Right lung (tissue), 10 donors: ENCODE data around the gene ITFG2. TPM values are rescaled to one million over a fixed set of nuclear protein-coding genes. Genes with fewer than 3 reads are reported as not detected.
A peak's percentile ranks its signal among the peaks of the same experiment; 100 is the strongest.
"Not testable (repeated sequence)": the region's sequence is repeated elsewhere in the genome, so short reads cannot be mapped to it uniquely, and the experiment has no call there.

ENCODE experiments used
- DNase-seq, 2 donors: peaks; one replicate each; pipeline ENCODE4 v3.0.0-alpha.2; 2013
- long read RNA-seq, 8 donors: transcript quantifications; one replicate each; lab custom pipeline, GENCODE V29; 2026
- polyA plus RNA-seq, 5 donors: library from polyadenylated mRNA; unstranded; fragments of 120-200 nt; gene quantifications; one replicate each; pipeline versions ENCODE4 v1.2.1 to v1.2.3, GENCODE V29; 2013; ENCODE audit warnings: inconsistent platforms in 1 of 5, low replicate concordance in 1 of 5; ENCODE audit not compliant: insufficient read length in 5 of 5, insufficient read depth in 1 of 5

ITFG2 gene
- 10 to 100 TPM; 62.0 to 78.9 (median 71.5) TPM for polyA plus RNA-seq
- long read RNA-seq, donor 1, transcript ITFG2-201 (12 exons, 2,361 nt), result major isoform, 13 of 23 reads
- long read RNA-seq, donor 1, partial matches to known transcripts, result 5 of 23 reads
- long read RNA-seq, donor 1, other reads (novel, unspliced or antisense), result 0 of 23 reads
- long read RNA-seq, donor 2, transcript ITFG2-201 (12 exons, 2,361 nt), result major isoform, 6 of 7 reads
- long read RNA-seq, donor 2, partial matches to known transcripts, result 0 of 7 reads
- long read RNA-seq, donor 2, other reads (novel, unspliced or antisense), result 0 of 7 reads
- long read RNA-seq, donor 3, transcript ITFG2-201 (12 exons, 2,361 nt), result major isoform, 9 of 17 reads
- long read RNA-seq, donor 3, partial matches to known transcripts, result 0 of 17 reads
- long read RNA-seq, donor 3, other reads (novel, unspliced or antisense), result 0 of 17 reads
- long read RNA-seq, donor 4, transcript ITFG2-201 (12 exons, 2,361 nt), result major isoform, 9 of 21 reads
- long read RNA-seq, donor 4, partial matches to known transcripts, result 8 of 21 reads
- long read RNA-seq, donor 4, other reads (novel, unspliced or antisense), result 0 of 21 reads
- long read RNA-seq, donor 5, transcript ITFG2-211 (4 exons, 587 nt), result major isoform, 7 of 43 reads
- long read RNA-seq, donor 5, transcript ITFG2-201 (12 exons, 2,361 nt), result minor isoform, 6 of 43 reads
- long read RNA-seq, donor 5, partial matches to known transcripts, result 30 of 43 reads
- long read RNA-seq, donor 5, other reads (novel, unspliced or antisense), result 0 of 43 reads
- long read RNA-seq, donor 6, transcript ITFG2-201 (12 exons, 2,361 nt), result major isoform, 10 of 15 reads
- long read RNA-seq, donor 6, transcript ITFG2-211 (4 exons, 587 nt), result minor isoform, 5 of 15 reads
- long read RNA-seq, donor 6, partial matches to known transcripts, result 0 of 15 reads
- long read RNA-seq, donor 6, other reads (novel, unspliced or antisense), result 0 of 15 reads
- long read RNA-seq, donor 7, transcript ITFG2-201 (12 exons, 2,361 nt), result major isoform, 6 of 21 reads
- long read RNA-seq, donor 7, partial matches to known transcripts, result 10 of 21 reads
- long read RNA-seq, donor 7, other reads (novel, unspliced or antisense), result 0 of 21 reads
- long read RNA-seq, donor 8, partial matches to known transcripts, result 0 of 5 reads
- long read RNA-seq, donor 8, other reads (novel, unspliced or antisense), result 0 of 5 reads

DNA sequence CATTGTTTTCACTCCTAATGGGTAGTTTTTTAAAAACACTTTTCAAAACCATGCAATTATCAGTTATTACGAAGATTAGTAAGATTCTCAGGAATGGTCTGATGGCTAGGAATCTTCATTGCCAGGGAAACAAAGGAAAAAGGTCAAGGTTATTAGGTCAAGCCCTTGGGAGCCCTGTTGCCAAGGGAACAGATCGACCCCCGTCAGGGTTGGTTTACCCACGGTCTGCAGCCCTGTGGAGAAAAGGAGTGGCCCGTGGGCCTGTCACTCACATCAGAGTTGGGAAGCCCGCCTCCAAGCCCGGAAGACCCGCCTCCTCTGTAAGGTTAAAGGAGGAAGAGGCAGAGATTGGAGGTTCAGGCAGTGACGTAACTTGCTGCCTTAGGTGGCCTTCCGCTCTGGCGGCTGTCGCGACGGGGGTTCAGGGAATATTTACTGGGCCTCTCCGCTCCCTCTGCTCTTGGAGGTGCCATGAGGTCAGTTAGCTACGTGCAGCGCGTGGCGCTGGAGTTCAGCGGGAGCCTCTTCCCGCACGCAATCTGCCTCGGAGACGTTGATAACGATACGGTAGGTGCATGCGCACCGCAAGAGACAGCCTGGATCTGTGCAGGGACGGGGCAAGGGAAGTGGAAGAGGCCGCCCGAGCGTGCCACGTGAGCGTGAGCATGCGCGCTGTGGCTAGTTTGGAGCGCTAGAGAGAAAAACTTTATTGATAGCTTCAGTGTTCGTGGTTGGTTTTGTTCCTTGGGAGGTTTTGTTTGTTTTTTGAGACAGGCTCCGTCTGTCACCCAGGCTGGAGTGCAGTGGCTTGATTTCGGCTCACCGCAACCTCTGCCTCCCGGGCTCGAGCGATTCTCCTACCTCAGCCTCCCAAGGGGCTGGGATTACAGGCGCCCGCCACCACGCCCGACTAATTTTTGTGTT is at the start of gene ITFG2:
TSS of gene ITFG2 (plus strand) at position 379 of the 924 bp plus-strand sequence. CDS start at position 472, 93 bp downstream.
- DNase-seq, result peak; percentile 99

DNA sequence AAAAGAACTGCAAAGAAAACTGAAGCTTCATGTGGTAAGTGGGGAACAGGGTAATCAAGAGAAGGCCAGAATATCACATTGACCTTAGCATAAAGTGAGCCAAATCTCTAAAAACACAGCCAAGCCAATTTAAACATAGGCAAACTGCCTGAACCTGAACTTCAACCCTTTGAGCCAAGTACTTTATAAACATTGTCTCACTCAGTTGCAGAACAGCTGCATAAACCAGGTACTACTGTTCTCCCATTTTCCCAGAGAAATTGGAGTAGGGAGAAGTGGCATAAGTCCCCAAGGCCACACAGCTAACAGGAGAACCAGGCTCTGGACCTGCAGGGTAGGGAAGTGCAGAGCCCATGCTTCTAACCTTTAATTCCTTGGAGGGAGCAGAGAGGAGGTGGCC is 48.1 kb upstream of the ITFG2 start:
- no peak for DNase-seq

DNA sequence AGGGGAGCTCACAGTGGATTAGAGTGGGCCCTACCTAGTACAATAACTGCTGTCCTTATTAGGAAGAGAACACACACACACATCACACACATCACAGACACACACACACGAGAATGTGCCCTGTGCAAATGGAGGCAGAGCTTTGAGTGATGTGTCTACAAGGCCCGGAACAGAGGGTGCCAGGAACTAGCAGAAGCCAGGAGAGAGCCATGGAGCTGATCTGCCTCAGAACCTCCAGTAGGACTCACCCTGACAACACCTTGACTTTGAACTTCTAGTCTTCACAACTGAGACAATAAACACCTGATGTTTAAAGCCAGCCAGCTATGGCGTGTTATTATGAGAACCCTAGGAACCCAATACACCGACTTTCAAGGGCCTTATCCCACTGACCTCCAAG is 47.4 kb upstream of the ITFG2 start:
- no peak for DNase-seq

DNA sequence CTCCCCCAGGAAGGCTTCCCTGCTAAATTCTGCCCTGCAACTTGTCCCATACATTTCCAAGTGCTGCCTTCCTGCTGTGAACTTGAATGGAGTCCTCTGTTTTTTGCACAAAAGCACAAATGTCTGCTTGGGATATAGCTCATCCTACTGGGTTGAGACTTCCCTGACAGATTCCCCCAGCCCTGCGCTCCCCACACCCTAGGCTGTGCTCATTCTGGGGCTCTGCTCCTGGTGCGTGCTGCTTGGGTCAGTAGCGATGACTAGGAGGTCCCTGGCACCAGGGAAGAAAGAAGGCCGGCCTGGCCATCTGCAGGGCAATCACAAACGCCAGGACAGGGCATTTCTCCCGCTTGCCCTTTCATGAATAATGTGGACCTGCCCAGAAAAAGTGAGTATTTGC is 46.9 kb upstream of the ITFG2 start:
- DNase-seq, result no peak

DNA sequence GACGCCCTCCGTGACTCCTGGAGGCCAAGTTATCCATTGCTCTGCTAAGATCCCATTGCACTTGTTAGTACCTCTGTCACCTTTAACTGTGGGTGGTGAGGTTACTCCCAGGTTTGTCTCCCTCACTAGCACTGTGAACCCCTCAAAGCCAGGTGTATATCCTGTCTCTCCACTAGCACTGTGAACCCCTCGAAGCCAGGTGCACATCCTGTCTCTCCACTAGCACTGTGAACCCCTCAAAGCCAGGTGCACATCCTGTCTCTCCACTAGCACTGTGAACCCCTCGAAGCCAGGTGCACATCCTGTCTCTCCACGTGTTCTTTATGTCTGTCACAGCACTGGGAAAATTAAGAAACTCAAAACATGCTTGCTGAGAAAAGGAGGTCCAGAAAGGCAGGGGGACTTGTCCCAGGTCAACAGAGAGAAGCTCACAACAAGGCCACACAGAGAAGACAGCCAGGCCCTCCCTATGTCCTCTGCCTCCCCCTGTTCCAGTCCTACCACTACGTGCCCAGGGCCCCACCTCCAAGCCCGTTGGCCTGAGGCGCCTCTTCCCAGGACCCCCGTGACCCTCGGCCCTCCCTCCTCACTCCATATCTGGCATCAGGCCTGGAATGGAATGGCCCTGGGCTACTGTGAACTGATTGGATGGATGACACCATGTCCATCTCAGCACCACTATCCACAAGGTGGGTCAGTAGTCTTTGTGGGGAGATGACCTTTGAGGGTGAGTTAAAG is 44.1 kb upstream of the ITFG2 start:
- DNase-seq, result no peak

DNA sequence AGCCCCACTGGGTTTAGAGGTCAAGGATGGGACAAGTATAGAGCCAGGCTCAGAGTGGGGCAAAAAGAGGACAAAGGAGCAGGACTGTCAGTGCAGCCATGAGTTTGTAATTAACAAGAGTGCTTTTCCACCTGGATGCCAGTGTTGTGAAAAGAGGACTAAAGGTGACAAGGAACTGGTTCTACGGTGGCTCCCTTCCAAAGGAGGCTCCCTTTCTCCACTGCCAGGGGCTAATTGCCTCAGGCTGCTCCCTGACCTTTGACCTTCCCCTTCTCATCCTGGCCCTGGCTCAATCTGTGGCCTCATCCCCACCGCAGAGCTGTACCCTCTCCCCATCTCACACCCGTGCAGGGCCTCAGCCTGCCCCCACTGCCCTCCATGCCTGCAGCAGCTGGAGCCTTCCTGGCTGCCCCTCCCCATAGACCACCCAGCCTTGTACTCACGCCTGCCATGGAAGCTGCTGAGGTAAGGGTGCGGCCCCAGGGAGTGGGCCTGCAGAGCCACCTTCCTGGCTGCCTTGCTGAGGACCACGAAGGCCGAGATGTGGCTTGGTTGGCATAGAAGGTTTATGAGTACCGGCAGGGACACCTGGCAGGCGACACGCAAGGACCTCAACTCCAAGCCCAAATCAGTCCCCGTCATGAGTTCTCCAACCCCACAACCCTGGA is 42.5 kb upstream of the ITFG2 start:
- DNase-seq, result no peak

DNA sequence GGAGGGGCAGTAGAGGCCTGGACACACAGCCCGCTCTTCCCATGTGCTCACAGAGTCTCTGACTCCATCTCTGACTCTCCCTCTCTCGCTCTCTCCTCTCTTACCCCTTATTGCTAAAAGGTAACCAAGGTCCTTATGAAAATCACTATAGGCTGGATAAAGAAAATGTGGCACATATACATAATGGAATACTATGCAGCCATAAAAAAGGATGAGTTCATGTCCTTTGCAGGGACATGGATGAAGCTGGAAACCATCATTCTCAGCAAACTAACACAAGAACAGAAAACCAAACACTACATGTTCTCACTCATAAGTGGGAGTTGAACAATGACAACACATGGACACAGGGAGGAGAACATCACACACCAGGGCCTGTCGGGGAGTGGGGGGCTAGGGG is 41.9 kb upstream of the ITFG2 start:
- not testable (repeated sequence) for DNase-seq

DNA sequence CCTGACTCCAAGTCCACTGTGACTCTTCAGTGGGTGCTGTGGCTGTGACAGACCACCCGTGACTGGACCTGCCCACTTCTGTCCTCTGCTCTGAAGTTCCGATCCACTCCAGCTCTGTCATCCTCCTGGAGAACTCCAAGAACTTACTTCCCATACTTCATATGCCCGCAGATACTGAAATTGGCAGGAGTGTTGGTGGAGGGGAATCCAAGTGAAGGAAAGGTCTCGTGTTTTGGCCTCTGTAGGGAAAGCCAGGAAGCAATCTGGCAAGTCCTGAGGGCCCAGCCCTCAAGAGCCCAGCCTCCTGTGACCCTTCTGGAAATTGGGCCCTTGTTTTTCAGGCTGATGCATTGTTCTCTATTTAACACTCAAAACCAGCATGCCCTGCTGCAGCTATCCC is 40.1 kb upstream of the ITFG2 start:
- DNase-seq, result no peak

DNA sequence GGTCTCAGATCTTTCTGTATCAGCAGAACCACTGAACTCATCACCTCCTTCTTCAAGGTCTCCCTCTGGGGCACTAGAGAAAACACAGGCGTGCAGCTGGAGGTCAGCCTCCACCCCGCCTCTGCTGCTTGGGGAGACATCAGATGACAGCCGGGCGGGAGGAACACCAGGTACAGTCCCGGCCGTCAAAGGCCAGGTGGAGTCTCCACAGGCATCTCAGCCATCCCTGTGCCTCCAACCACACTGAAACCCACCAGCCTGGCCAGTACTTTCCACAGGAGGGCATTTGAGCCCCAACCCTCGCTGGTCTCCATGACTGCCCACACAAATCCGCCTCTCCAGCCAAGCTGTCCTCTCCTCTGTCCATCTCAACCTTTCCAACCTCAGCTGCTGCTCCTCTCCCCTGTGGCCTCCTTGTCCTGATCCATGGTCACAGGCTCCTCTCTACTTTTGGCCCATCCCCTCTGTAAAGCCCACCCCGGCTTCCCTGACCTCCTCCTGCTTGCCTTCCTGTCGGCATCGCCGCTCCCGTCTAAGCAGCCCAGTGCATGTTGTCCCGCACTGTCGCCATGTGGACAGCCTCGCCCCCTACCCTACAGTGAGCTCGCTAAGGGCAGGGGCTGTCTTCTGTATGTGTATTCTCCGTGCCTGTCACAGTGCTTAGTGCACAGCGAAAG is 39.1 kb upstream of the ITFG2 start:
- no peak for DNase-seq

DNA sequence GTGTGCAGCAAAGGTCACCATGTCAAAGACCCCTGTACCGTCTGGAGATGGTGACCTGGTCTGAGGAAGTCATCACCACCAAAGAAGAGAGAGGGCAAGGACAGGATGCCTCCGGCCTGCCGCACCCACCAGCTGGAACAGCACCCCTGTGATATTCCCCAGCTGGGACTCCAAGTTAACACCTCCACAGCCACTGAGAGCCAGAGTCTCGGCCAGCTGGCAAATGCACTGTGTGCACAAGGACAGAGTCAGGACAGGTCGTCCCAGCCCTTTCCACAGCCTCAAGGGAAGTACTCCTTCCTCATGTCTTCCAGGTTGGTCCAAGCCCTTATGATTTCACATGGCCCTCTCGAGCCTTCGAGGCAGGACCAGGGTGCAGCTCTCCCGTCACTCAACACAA is 37.0 kb upstream of the ITFG2 start:
- DNase-seq, result no peak

DNA sequence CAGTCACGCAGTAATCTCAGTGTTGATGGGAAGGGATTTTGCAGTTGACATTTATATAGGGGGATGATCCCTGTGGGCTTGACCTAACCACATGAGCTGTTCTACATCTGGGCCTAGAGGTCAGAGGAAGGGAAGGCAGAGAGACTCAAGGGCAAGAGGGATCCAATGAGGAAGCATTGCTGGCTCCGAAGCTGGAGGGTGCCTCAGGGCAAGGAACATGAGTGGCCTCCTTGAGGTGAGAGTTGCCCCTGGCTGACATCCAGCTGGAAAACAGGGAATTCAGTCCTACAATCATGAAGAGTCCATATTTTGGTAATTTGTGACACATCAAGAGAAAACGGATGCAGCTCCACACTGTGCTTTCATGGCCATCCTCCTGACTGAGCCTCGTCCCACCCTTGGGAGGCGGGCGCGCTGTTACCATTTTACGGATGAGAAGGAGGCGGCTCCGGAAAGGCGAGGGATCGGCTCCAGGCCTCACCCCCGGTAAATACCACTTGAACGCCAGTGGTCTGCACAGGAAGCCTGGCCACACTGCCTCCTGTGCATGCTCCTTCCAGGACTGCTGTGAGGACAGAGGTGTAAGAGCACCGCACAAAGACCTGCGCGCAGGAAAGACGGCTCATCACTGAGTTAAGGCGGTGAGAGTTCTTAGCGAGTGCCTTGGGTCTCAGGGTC is 36.2 kb upstream of the ITFG2 start:
- no peak for DNase-seq

DNA sequence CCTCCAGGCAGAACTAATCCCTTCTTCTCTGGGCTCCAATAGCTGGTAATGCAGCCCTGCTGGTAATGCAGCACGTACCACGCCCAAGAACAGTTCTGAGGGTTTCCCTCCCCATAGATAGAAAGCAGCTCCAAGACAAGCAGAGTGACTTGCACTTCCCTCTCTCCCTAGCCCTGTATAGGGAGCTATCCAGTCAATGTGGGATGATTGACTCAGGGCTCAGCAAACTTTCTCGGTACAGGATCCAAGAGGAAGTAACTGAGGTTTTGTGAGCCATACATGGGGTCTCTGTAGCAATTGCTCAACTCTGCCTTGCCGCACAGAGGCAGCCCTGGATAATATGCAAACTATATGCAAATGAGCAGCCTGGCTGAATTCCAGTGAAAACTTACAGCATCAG is 33.2 kb upstream of the ITFG2 start:
- DNase-seq, result no peak

DNA sequence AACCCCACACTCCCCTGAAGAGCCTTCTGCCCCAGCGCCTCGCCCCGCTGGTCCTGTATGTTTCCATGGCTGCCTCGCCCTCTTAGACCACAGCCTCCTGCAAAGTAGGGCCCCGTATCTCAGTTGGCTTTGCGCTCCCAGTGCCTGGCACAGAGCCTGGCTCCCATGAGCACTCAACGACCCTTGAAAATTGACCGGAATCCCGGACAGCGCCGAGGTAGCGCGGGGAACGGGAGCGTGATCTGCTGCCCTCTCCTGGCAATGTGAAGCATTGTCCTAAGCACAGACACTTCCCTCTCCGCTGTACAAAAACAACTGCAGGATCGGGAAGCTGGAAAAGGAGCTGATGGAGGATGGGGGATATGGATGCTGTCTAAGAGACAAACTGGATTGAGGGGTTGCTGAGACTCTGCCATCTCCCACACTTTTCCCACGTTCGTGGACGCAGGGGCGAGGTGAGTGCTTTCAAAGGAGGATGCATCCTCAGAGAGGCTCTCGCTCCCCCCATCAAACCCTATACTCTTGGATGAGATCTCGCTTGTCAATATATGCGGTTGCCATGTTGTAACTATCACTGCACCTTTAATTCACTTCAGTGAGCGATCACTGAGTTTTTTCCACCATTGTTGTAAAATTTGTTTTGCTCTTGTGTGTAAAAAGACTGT is 28.4 kb upstream of the ITFG2 start:
- peak; percentile 68 to 69 for DNase-seq

DNA sequence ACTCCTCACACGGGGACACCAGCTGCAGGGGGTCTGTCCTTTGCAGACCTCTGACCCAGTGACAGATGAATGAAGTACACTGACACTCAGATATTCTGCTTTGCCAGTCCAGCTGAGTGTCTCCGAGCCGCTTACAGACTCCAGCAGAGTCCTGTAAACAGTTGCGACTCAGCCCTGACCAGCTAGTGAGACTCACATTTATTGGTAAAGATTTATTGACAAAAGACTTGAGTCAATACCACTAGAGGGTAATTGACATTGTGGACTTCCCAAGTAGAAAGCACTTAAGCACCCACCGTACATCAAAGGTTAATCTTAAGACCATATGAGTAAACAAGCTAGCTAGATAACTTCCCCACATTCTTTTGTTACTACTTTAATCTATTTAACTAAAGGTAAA is 27.5 kb upstream of the ITFG2 start:
- DNase-seq, result no peak

DNA sequence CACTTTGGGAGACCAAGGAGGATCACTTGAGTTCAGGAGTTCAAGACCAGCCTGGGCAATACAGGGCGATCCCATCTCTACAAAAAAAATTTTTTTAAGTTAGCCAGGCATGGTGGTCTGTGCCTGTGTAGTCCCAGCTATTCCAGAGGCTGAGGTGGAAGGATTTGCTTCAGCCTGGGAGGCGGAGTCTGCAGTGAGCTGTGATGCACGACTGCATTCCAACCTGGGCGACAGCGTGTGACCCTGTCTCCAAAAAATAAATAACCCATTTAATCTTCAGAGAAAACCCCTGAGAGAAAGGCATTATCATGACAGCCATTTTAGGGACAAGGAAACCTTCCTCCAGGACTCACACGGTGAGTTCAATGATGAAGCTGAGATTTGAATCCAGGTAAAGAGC is 21.4 kb upstream of the ITFG2 start:
- DNase-seq, result no peak

DNA sequence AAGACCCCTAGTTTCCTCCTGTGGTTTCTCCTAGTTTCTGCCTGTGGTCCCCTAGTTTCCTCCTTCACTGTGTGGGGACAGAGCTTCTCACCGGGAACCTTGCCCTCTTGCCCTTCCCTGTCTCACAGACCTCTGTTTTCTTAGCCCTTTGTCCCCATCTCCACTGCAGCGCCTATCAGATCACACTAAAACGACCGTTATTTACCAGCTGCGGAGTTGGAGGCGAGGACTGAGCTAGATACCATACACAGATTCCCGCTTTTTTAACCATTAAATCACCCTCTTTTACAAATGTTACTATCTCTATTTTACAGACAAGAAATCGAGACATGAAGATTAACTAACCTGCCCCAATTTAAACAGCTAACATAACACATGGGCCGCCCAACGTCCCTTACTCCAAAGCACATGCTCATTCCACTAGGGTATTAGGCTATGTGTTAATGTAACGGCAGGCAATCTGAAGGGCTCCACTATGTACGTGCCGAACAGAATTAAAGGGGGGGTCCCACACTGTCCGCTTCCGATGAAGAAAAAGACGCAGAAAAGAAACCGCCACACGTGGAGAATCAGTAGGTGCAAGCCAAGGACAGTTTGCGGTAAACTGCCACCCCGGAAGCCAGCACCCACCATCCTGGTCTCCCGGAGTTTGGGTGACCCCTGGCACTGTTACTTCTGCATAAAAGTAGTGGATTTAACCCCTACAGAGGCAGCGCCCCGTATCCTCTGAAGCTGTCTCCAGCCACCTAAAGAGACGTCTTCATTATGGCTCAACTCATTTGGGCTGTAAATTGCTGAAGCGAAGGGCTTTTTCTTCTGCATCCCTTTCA is 19.6 kb upstream of the ITFG2 start:
- DNase-seq, result no peak

DNA sequence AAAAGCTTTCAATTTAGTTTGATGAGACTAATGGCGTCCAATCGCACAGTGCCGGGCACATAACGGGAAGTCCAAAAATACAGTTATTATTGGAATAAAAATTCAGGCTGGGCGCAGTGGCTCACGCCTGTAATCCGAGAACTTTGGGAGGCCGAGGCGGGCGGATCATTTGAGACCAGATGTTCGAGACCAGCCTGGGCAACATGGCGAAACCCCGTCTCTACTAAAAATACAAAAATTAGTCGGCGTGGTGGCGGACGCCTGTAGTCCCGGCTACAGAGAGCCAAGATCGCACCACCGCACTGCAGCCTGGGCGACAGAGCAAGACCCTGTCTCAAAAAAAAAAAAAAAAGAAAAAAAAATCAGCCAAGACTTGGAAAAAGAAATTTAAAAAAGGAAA is 18.9 kb upstream of the ITFG2 start:
- no peak for DNase-seq
